HEK293 (cell line): Measurements from ENCODE around the gene APOC3.

Experiments
- CTCF ChIA-PET: fragments of 350-600 bp; formaldehyde crosslinking; extraction: SDS; loops from one replicate; lab custom pipeline; 2021; ENCODE audit warnings: antibody characterized with exemption; lab: Yijun Ruan, JAX
- POLR2A ChIA-PET: fragments of 300-600 bp; formaldehyde crosslinking; extraction: SDS; loops from one replicate; lab custom pipeline; 2020; ENCODE audit warnings: antibody characterized with exemption, inconsistent platforms; lab: Yijun Ruan, JAX
- H3K27ac ChIP-seq: fragments of 200-500 bp; sonication (Bioruptor generic); 2 replicates; pipeline ENCODE4 v1.5.1; 2014; ENCODE audit warnings: low read depth, low read length, control low read depth, inconsistent platforms; ENCODE audit errors: extremely low read depth
- H3K36me3 ChIP-seq, 2 experiments: fragments of 200-500 bp in 1 of 2; sonication (Bioruptor generic) in 1 of 2; 1 replicate in 1 of 2; 2 replicates in 1 of 2; pipeline ENCODE4 v1.5.1; 2014 to 2017; ENCODE audit warnings: inconsistent platforms in 2 of 2, low read length in 2 of 2; ENCODE audit not compliant: control insufficient read depth in 2 of 2, insufficient read depth in 1 of 2
- H3K4me1 ChIP-seq: fragments of 200-500 bp; sonication (Bioruptor generic); 2 replicates; pipeline ENCODE4 v1.5.1; 2014; ENCODE audit warnings: mild to moderate bottlenecking, low read length, inconsistent platforms; ENCODE audit not compliant: control insufficient read depth, insufficient read depth
- H3K4me3 ChIP-seq: 2 replicates; pipeline ENCODE4 v1.5.1; 2011; ENCODE audit warnings: low read depth, mild to moderate bottlenecking, control low read depth, low read length, moderate library complexity
- H3K9me3 ChIP-seq: fragments of 200-500 bp; sonication (Bioruptor generic); 2 replicates; pipeline ENCODE4 v1.5.1; 2014; ENCODE audit warnings: low read depth, low read length, inconsistent platforms; ENCODE audit not compliant: control insufficient read depth, insufficient read depth
- BCL11B ChIP-seq: fragments of 450-650 bp; formaldehyde crosslinking; IDR thresholded peaks from 2 replicates; pipeline ENCODE4 v1.5.1; 2016; ENCODE audit warnings: low read depth, missing biosample characterization, missing genetic modification characterization
- CTCF ChIP-seq: fragments of 450-650 bp; formaldehyde crosslinking; IDR thresholded peaks from 2 replicates; pipeline ENCODE4 v1.5.1; 2016; ENCODE audit warnings: missing biosample characterization, missing genetic modification characterization
- GLIS1 ChIP-seq: fragments of 450-650 bp; formaldehyde crosslinking; IDR thresholded peaks from 2 replicates; pipeline ENCODE4 v1.5.1; 2016; ENCODE audit warnings: missing biosample characterization, missing genetic modification characterization
- OSR2 ChIP-seq: fragments of 450-650 bp; formaldehyde crosslinking; IDR thresholded peaks from 2 replicates; pipeline ENCODE4 v1.5.1; 2016; ENCODE audit warnings: missing biosample characterization, missing genetic modification characterization
- PRDM6 ChIP-seq: fragments of 450-650 bp; formaldehyde crosslinking; IDR thresholded peaks from 2 replicates; pipeline ENCODE4 v1.5.1; 2017; ENCODE audit warnings: missing biosample characterization, missing genetic modification characterization
- YY1 ChIP-seq: fragments of 450-650 bp; formaldehyde crosslinking; IDR thresholded peaks from 2 replicates; pipeline ENCODE4 v1.5.1; 2018; ENCODE audit warnings: missing biosample characterization, missing genetic modification characterization
- ZBTB17 ChIP-seq: fragments of 450-650 bp; formaldehyde crosslinking; IDR thresholded peaks from 2 replicates; pipeline ENCODE4 v1.5.1; 2016; ENCODE audit warnings: missing biosample characterization, missing genetic modification characterization
- ZBTB26 ChIP-seq: fragments of 450-650 bp; formaldehyde crosslinking; optimal IDR thresholded peaks from 2 replicates; pipeline ENCODE3; 2016; ENCODE audit warnings: missing biosample characterization, mild to moderate bottlenecking, missing genetic modification characterization
- ZBTB6 ChIP-seq: fragments of 450-650 bp; formaldehyde crosslinking; IDR thresholded peaks from 2 replicates; pipeline ENCODE4 v1.5.1; 2017; ENCODE audit warnings: missing biosample characterization, missing genetic modification characterization
- ZBTB8A ChIP-seq: fragments of 450-650 bp; formaldehyde crosslinking; IDR thresholded peaks from 2 replicates; pipeline ENCODE4 v1.5.1; 2016; ENCODE audit warnings: missing biosample characterization, missing genetic modification characterization
- ZFP37 ChIP-seq: fragments of 450-650 bp; formaldehyde crosslinking; IDR thresholded peaks from 2 replicates; pipeline ENCODE4 v1.5.1; 2016; ENCODE audit warnings: missing biosample characterization, missing genetic modification characterization
- ZIC2 ChIP-seq: fragments of 450-650 bp; formaldehyde crosslinking; IDR thresholded peaks from 2 replicates; pipeline ENCODE4 v1.5.1; 2016; ENCODE audit warnings: missing biosample characterization, missing genetic modification characterization
- ZNF221 ChIP-seq: fragments of 450-650 bp; formaldehyde crosslinking; IDR thresholded peaks from 2 replicates; pipeline ENCODE4 v1.5.1; 2017; ENCODE audit warnings: missing biosample characterization, missing genetic modification characterization, borderline replicate concordance
- ZNF274 ChIP-seq, 2 experiments: fragments of 200-500 bp in 1 of 2; fragments of 450-650 bp in 1 of 2; sonication (Bioruptor generic) in 1 of 2; formaldehyde crosslinking in 1 of 2; IDR thresholded peaks; 2 replicates each; pipeline versions ENCODE4 v1.5.1 to v1.6.1; 2014 to 2016; ENCODE audit warnings: borderline replicate concordance in 1 of 2, inconsistent platforms in 1 of 2, low read length in 1 of 2, missing biosample characterization in 1 of 2, missing genetic modification characterization in 1 of 2
- ZNF335 ChIP-seq: fragments of 450-650 bp; formaldehyde crosslinking; conservative IDR thresholded peaks from 2 replicates; pipeline ENCODE4 v1.5.1; 2016; ENCODE audit warnings: missing biosample characterization, missing genetic modification characterization
- ZNF341 ChIP-seq: fragments of 450-650 bp; formaldehyde crosslinking; IDR thresholded peaks from 2 replicates; pipeline ENCODE4; 2016; ENCODE audit warnings: low read depth, missing biosample characterization, missing genetic modification characterization
- ZNF350 ChIP-seq: fragments of 450-650 bp; formaldehyde crosslinking; IDR thresholded peaks from 2 replicates; pipeline ENCODE4 v1.5.0; 2017; ENCODE audit warnings: missing biosample characterization, mild to moderate bottlenecking, missing genetic modification characterization
- ZNF394 ChIP-seq: fragments of 450-650 bp; formaldehyde crosslinking; IDR thresholded peaks from 2 replicates; pipeline ENCODE4 v1.5.1; 2016; ENCODE audit warnings: missing biosample characterization, missing genetic modification characterization, mild to moderate bottlenecking, moderate library complexity, borderline replicate concordance
- ZNF449 ChIP-seq: fragments of 450-650 bp; formaldehyde crosslinking; IDR thresholded peaks from 2 replicates; pipeline ENCODE4 v1.5.1; 2017; ENCODE audit warnings: missing biosample characterization, mild to moderate bottlenecking, missing genetic modification characterization, moderate library complexity
- ZNF48 ChIP-seq: fragments of 450-650 bp; formaldehyde crosslinking; IDR thresholded peaks from 2 replicates; pipeline ENCODE4 v1.5.1; 2016; ENCODE audit warnings: missing biosample characterization, missing genetic modification characterization
- ZNF501 ChIP-seq: fragments of 450-650 bp; formaldehyde crosslinking; IDR thresholded peaks from 2 replicates; pipeline ENCODE4 v1.5.1; 2016; ENCODE audit warnings: missing biosample characterization, missing genetic modification characterization
- ZNF548 ChIP-seq: fragments of 450-650 bp; formaldehyde crosslinking; IDR thresholded peaks from 2 replicates; pipeline ENCODE4 v1.5.1; 2016; ENCODE audit warnings: missing biosample characterization, missing genetic modification characterization
- ZNF561 ChIP-seq: fragments of 450-650 bp; IDR thresholded peaks from 2 replicates; pipeline ENCODE4 v1.5.1; 2018; ENCODE audit warnings: missing biosample characterization, missing genetic modification characterization, borderline replicate concordance
- ZNF692 ChIP-seq: fragments of 450-650 bp; formaldehyde crosslinking; IDR thresholded peaks from 2 replicates; pipeline ENCODE4 v1.5.1; 2016; ENCODE audit warnings: missing biosample characterization, missing genetic modification characterization
- ZNF785 ChIP-seq: fragments of 450-650 bp; formaldehyde crosslinking; IDR thresholded peaks from 2 replicates; pipeline ENCODE4 v1.5.1; 2016; ENCODE audit warnings: missing biosample characterization, missing genetic modification characterization
- ZNF843 ChIP-seq: fragments of 450-650 bp; formaldehyde crosslinking; IDR thresholded peaks from 2 replicates; pipeline ENCODE4 v1.5.1; 2016; ENCODE audit warnings: missing biosample characterization, missing genetic modification characterization
- ZXDB ChIP-seq: fragments of 450-650 bp; formaldehyde crosslinking; IDR thresholded peaks from 2 replicates; pipeline ENCODE4 v1.5.1; 2016; ENCODE audit warnings: missing biosample characterization, missing genetic modification characterization

The APOC3 gene

GRCh38 chr11:116835791-116836631 lies 6.3 kb downstream of the APOC3 start:
- CTCF ChIA-PET: interaction anchor here (0.6 to 4.9 kb wide), 32 partner anchors 9 to 399 kb away, joined by 3 to 118 read pairs (median 4); partner anchors contain the start of genes APOA5, SIK3 and ZPR1
- POLR2A ChIA-PET: interaction anchor here (1.0 to 2.3 kb wide), 6 partner anchors 15 to 308 kb away, joined by 3 to 13 read pairs (median 6); partner anchors contain the start of genes APOA5, PAFAH1B2 and ZPR1
- no peaks in the 10 kb centered on the region for H3K9me3 ChIP-seq
- H3K27ac ChIP-seq: no peak overlapping the region; the same call in 1 of the 2 replicates
- H3K36me3 ChIP-seq: no peaks in the 10 kb centered on the region
- no peaks in the 10 kb centered on the region for H3K4me1 ChIP-seq
- H3K4me3 ChIP-seq: no peak overlapping the region; the same call in 1 of the 2 replicates
- TF ChIP-seq ZNF449 (tag by site-specific recombination) (peak; percentile 49), ZBTB26 (peak; percentile 98), ZNF48 (no peak), ZNF274 (IDR thresholded peaks at IDR 0.05; ENCODE audit: low read length) (no peak), ZNF274 (tag by site-specific recombination; IDR thresholded peaks at IDR 0.05; ENCODE audit: borderline replicate concordance) (no peak), ZFP37 (tag by site-specific recombination) (peak; percentile 47), ZNF335 (tag by site-specific recombination) (peak; percentile 58), CTCF (tag by site-specific recombination) (peak; percentile 90), PRDM6 (tag by site-specific recombination) (no peak), ZNF548 (tag by site-specific recombination) (no peak), ZIC2 (peak; percentile 62), ZNF692 (tag by site-specific recombination) (0 out of 2 replicates have a peak, but pooled peaks have one; percentile 54), ZNF501 (peak; percentile 66; the same call in 1 of the 2 replicates), ZNF221 (tag by site-specific recombination) (no peak), ZNF394 (peak; percentile 90; the same call in 1 of the 2 replicates), ZNF561 (tag by site-specific recombination) (peak; percentile 51; the same call in 1 of the 2 replicates), ZBTB8A (tag by site-specific recombination) (0 out of 2 replicates have a peak, but pooled peaks have one; percentile 3), BCL11B (no peak), ZBTB6 (tag by site-specific recombination) (peak; percentile 98), YY1 (no peak), ZNF843 (0 out of 2 replicates have a peak, but pooled peaks have one; percentile 38), ZXDB (tag by site-specific recombination) (peak; percentile 45; the same call in 1 of the 2 replicates), ZNF341 (no peak), OSR2 (peak; percentile 76), GLIS1 (tag by site-specific recombination) (peak; percentile 96), ZNF350 (tag by site-specific recombination) (no peak), ZBTB17 (tag by site-specific recombination) (peak; percentile 56), ZNF785 (tag by site-specific recombination) (no peak)
